ENCODE measurements around the gene HAAO. TPM values are rescaled to one million over a fixed set of nuclear protein-coding genes. Genes with fewer than 3 reads are reported as not detected.

HAAO gene
- total RNA-seq, 2 donors from 2014 or later, result 25.3 to 33.7 TPM

DNA sequence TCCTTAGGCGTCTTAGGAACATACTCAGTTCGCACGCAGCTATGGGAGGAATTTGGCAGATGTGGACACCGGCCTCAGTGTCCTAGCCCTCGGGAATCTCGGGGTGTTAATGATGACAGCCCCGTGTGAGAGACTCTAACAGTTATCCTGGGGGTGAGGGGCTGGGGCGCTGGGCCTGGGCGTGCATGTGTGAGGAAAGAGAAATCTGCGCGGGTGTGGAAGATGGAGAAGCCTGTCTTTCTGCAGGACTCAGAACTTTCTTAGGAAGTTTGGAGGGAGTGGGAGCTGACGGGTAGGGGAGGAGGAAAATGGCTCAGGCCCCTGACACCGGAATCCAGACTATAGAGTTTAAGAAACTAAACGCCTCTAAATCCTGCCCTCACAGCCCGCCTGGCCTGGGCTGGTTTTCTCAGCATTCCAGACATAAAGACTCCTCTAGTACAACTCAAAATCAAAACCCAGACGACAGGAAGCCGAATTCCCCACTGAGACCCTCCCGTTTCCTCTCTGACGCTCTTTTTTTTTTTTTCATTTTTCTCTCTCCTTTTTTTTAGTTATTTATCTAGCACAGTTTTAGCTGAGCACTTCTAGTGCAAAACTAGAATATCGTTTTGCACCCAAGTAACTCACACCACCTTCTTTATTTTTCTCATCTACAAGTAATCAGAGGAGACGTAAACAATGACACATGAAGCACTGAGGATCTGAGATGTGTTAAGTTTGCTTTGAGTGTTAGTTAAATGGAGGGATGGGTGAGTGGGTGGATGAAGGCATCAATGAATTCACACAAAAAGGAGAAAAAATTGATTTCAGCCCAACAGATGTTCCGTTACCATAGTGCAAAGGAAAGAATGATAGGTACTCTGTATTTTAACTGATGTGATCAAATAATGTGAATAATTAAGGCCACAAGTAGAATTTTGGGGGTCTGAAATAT lies 1.2 kb upstream of the HAAO start:
- no peak for ATAC-seq (ENCODE audit: insufficient number of reproducible peaks, low FRiP score, low read depth)
- Histone ChIP-seq H3K9me3 (no peaks in the 10 kb centered on the region), H3K27me3 (replicated peaks; ENCODE audit: insufficient read depth) (no peaks in the 10 kb centered on the region), H3K4me1 (ENCODE audit: control insufficient read depth in 1 of 2, low read depth in 2 of 2) (peaks cover 18 to 60% of the 10 kb centered on the region in 2 donors), H3K4me3 (peak overlapping the region; percentile 86), H3K27ac (peak overlapping the region; percentile 93 to 96), H3K36me3 (no peaks in the 10 kb centered on the region)
- TF ChIP-seq, protein P1, sequence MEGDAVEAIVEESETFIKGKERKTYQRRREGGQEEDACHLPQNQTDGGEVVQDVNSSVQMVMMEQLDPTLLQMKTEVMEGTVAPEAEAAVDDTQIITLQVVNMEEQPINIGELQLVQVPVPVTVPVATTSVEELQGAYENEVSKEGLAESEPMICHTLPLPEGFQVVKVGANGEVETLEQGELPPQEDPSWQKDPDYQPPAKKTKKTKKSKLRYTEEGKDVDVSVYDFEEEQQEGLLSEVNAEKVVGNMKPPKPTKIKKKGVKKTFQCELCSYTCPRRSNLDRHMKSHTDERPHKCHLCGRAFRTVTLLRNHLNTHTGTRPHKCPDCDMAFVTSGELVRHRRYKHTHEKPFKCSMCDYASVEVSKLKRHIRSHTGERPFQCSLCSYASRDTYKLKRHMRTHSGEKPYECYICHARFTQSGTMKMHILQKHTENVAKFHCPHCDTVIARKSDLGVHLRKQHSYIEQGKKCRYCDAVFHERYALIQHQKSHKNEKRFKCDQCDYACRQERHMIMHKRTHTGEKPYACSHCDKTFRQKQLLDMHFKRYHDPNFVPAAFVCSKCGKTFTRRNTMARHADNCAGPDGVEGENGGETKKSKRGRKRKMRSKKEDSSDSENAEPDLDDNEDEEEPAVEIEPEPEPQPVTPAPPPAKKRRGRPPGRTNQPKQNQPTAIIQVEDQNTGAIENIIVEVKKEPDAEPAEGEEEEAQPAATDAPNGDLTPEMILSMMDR (IDR thresholded peaks at IDR 0.05), result no peak
- DNase-seq (ENCODE audit: low spot score), result no peak

DNA sequence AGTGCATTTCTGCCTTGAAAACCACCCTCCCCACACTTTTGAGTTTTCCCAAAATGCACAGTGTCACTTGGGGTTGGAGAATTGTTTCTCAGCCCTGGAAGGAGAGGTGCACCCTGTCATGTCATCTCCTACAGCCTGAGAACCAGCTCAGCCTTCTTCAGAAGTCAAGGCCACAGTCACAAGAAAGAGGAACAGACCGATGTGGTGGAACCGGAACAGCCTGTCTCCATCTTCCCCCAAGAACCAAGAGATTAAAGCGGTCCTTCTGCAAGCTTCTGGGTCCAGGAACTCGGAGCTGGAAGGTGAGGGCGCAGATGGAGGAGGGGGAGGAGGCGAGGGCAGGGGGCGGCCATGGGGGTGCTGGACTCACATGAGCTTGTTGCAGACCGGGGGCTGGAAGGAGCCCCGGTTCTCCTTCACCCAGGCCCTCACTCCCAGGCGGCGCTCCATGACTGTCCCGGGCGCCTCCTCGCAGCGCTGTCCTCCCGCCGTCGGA lies 248 bp downstream of the HAAO start:
- Histone ChIP-seq H3K4me3 (peak overlapping the region; percentile 86), H3K4me1 (ENCODE audit: control insufficient read depth in 1 of 2, low read depth in 2 of 2) (peaks cover 18 to 57% of the 10 kb centered on the region in 2 donors), H3K27me3 (replicated peaks; ENCODE audit: insufficient read depth) (no peaks in the 10 kb centered on the region), H3K9me3 (no peaks in the 10 kb centered on the region), H3K27ac (peak overlapping the region; percentile 93 to 96), H3K36me3 (no peaks in the 10 kb centered on the region)
- ATAC-seq (ENCODE audit: insufficient number of reproducible peaks, low FRiP score, low read depth) (peak; percentile 28), DNase-seq (ENCODE audit: low spot score) (no peak)
- TF ChIP-seq, protein P1 (IDR thresholded peaks at IDR 0.05), result no peak

DNA sequence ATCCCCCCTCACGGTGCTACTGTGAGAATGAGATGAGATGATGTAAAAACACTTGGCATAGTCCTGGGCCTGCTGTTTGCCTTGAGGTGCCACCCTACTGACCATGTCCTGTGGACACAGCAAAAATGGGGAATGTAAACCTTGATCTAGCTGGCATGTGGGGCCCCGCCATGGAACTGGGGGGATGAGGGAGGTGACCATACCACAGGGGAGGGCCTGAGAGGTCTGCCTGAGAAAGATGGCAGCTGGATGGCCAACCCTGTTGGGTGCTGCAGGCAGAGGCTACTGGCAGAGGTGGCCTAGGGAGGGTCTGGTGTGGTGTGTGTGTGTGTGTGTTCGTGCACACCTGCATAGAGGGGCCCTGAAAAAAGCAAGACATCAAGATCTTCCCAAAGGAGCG lies 777 bp downstream of the HAAO start:
- H3K4me1 ChIP-seq (ENCODE audit: control insufficient read depth in 1 of 2, low read depth in 2 of 2), result peaks cover 18 to 54% of the 10 kb centered on the region in 2 donors
- no peaks in the 10 kb centered on the region for H3K27me3 ChIP-seq (replicated peaks; ENCODE audit: insufficient read depth)
- no peaks in the 10 kb centered on the region for H3K36me3 ChIP-seq
- TF ChIP-seq, protein P1 (IDR thresholded peaks at IDR 0.05), result no peak
- no peak for DNase-seq (ENCODE audit: low spot score)
- H3K4me3 ChIP-seq, result peak overlapping the region; percentile 86
- peak overlapping the region; percentile 93 to 96 for H3K27ac ChIP-seq
- no peaks in the 10 kb centered on the region for H3K9me3 ChIP-seq
- no peak for ATAC-seq (ENCODE audit: insufficient number of reproducible peaks, low FRiP score, low read depth)

DNA sequence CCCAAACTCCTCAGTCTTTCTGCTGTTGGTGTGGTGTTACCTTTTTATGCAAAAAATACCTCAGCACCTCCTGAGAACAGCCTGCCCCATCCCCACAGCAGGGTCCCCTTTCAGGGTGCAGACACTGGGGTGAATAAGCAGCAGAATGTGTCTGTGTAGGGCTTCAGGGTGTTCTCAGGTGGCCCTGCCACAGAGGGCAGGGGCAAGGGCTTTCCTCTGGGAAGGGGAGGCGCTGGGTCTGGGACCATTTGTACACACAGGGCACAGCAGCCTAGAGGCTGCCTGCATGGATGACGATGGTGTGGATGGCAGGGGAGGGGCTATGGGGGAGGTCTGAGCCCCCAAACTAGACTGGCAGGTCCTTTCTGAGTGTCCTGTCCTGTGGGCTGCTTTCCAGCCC lies 2.6 kb downstream of the HAAO start:
- Histone ChIP-seq H3K27ac (peak overlapping the region in 1 of 2 donors; percentile 30), H3K9me3 (no peaks in the 10 kb centered on the region), H3K4me1 (ENCODE audit: control insufficient read depth in 1 of 2, low read depth in 2 of 2) (peaks cover 12 to 35% of the 10 kb centered on the region in 2 donors), H3K36me3 (no peaks in the 10 kb centered on the region), H3K27me3 (replicated peaks; ENCODE audit: insufficient read depth) (no peaks in the 10 kb centered on the region), H3K4me3 (no peak overlapping the region)
- DNase-seq (ENCODE audit: low spot score), result no peak
- ATAC-seq (ENCODE audit: insufficient number of reproducible peaks, low FRiP score, low read depth), result no peak
- TF ChIP-seq, protein P1 (IDR thresholded peaks at IDR 0.05), result no peak

DNA sequence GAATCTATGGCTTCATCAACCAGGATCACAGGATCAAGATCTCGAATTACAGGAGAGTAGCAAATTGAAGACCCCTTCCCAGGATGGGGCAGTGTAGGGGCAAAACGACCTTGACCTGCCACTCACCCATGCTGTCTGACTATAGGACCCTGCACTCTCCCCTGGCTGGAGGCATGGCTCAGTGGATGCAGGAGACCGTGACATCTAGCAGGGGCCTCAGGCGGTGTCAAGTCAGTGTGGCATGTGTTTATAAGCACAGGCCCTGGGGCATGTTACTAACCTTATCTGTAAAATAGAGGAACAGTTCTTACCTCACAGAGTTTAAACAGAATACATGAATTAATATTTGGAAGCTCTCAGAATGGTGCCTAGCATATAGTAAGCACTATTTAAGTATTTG lies 3.5 kb downstream of the HAAO start:
- H3K36me3 ChIP-seq, result no peaks in the 10 kb centered on the region
- H3K9me3 ChIP-seq, result no peaks in the 10 kb centered on the region
- no peaks in the 10 kb centered on the region for H3K27me3 ChIP-seq (replicated peaks; ENCODE audit: insufficient read depth)
- H3K4me3 ChIP-seq, result no peak overlapping the region
- DNase-seq (ENCODE audit: low spot score), result no peak
- H3K27ac ChIP-seq, result no peak overlapping the region
- TF ChIP-seq, protein P1 (IDR thresholded peaks at IDR 0.05), result no peak
- ATAC-seq (ENCODE audit: insufficient number of reproducible peaks, low FRiP score, low read depth), result no peak
- peaks cover 10 to 27% of the 10 kb centered on the region in 2 donors for H3K4me1 ChIP-seq (ENCODE audit: control insufficient read depth in 1 of 2, low read depth in 2 of 2)
